K562 (cell line): ENCODE data around the gene COL11A2. TPM values are rescaled to one million over a fixed set of nuclear protein-coding genes. Genes with fewer than 3 reads are reported as not detected.

Source experiments
- ATAC-seq: fragments of 200-7000 bp; cut with Tn5 transposase; 3 replicates; pipeline ENCODE4 v1.9.1; 2020; ENCODE audit warnings: moderate library complexity
- BruUV-seq: library from RNA; stranded (reverse); fragments of 400-500 nt; replicated peaks from 2 replicates; lab custom pipeline; 2021; lab: Mats Ljungman, UMichigan
- CTCF ChIA-PET: fragments of 300-600 bp; formaldehyde crosslinking; extraction: SDS; loops from one replicate; lab custom pipeline; 2021; ENCODE audit warnings: low intra/inter-chr PET ratio; lab: Yijun Ruan, JAX
- POLR2A ChIA-PET: fragments of 300-600, 350-650 bp; sonication (Branson Sonifier 250); formaldehyde crosslinking; extraction: SDS; loops from one replicate; lab custom pipeline; 2021; ENCODE audit warnings: antibody characterized with exemption, inconsistent platforms; lab: Yijun Ruan, JAX
- DNase-seq, 4 experiments: peaks; one replicate each; pipeline versions ENCODE4 v3.0.0 to v3.0.0-alpha.2; 2011 to 2018; ENCODE audit warnings: low spot score in 3 of 4, mixed read lengths in 3 of 4; ENCODE audit errors: extremely low read depth in 1 of 4
- FAIRE-seq: peaks from 2 replicates; lab custom pipeline; 2011; peaks lifted over from hg19 to GRCh38; lab: Jason Lieb, UNC
- H2AFZ ChIP-seq: 2 replicates; pipeline ENCODE4 v1.6.0; 2011; ENCODE audit warnings: low read depth, low read length, control low read depth, inconsistent platforms
- H3K27ac ChIP-seq: fragments of 200-600 bp; 3 replicates; pipeline ENCODE4 v1.8.0; 2011; ENCODE audit warnings: low read depth, mild to moderate bottlenecking, control low read depth, inconsistent platforms, low read length, moderate library complexity, mixed read lengths; ENCODE audit errors: extremely low read depth
- H3K27me3 ChIP-seq, 2 experiments: fragments of 300-600 bp in 1 of 2; 2 replicates in 1 of 2; 3 replicates in 1 of 2; pipeline versions ENCODE4 v1.6.0 to v1.8.0; 2011; ENCODE audit warnings: inconsistent platforms in 2 of 2, low read length in 2 of 2, mild to moderate bottlenecking in 1 of 2, mixed read lengths in 1 of 2, moderate library complexity in 1 of 2; ENCODE audit not compliant: control insufficient read depth in 2 of 2, insufficient read depth in 2 of 2
- H3K36me3 ChIP-seq: fragments of 300-600 bp; 3 replicates; pipeline ENCODE4 v1.8.0; 2011; ENCODE audit warnings: mild to moderate bottlenecking, low read length, inconsistent platforms; ENCODE audit not compliant: control insufficient read depth, insufficient read depth
- H3K4me1 ChIP-seq, 2 experiments: fragments of 200-600 bp in 1 of 2; replicated peaks in 1 of 2; 2 replicates in 1 of 2; 3 replicates in 1 of 2; pipeline versions ENCODE4 v1.5.1 to v1.8.0; 2011; ENCODE audit warnings: inconsistent platforms in 2 of 2, low read length in 2 of 2, mild to moderate bottlenecking in 1 of 2, mixed read lengths in 1 of 2, moderate library complexity in 1 of 2; ENCODE audit not compliant: control insufficient read depth in 2 of 2, insufficient read depth in 2 of 2
- H3K4me2 ChIP-seq: 2 replicates; pipeline ENCODE4 v1.6.1; 2011; ENCODE audit warnings: low read length, control low read depth, inconsistent platforms, mixed read lengths; ENCODE audit not compliant: insufficient read depth
- H3K4me3 ChIP-seq: fragments of 200-600 bp; sonication (generic), shearing (Covaris generic); 2 replicates; pipeline ENCODE4 v1.5.1; 2016; ENCODE audit warnings: control low read depth, inconsistent platforms
- H3K79me2 ChIP-seq: fragments of 200-600 bp; 3 replicates; pipeline ENCODE4 v1.8.0; 2011; ENCODE audit warnings: low read length, inconsistent platforms; ENCODE audit not compliant: control insufficient read depth, insufficient read depth
- H3K9ac ChIP-seq, 2 experiments: 2 replicates each; pipeline versions ENCODE4 v1.6.0 to v1.6.1; 2011; ENCODE audit warnings: low read depth in 2 of 2, low read length in 2 of 2, control low read depth in 1 of 2, inconsistent platforms in 1 of 2, mild to moderate bottlenecking in 1 of 2, mixed read lengths in 1 of 2; ENCODE audit not compliant: insufficient read depth in 1 of 2
- H3K9me1 ChIP-seq: one replicate; pipeline ENCODE4 v1.6.0; 2011; ENCODE audit warnings: inconsistent platforms, mild to moderate bottlenecking, low read length, moderate library complexity; ENCODE audit not compliant: control insufficient read depth, insufficient read depth
- H3K9me3 ChIP-seq: replicated peaks from 2 replicates; pipeline ENCODE4 v1.5.1; 2011; ENCODE audit warnings: low read depth, low read length, inconsistent platforms; ENCODE audit not compliant: control insufficient read depth, insufficient read depth
- H4K20me1 ChIP-seq: replicated peaks from 2 replicates; pipeline ENCODE4 v1.6.1; 2011; ENCODE audit warnings: low read length, inconsistent platforms, mixed read lengths; ENCODE audit not compliant: control insufficient read depth, insufficient read depth
- ARID1B ChIP-seq: fragments of 450-650 bp; IDR thresholded peaks from 2 replicates; pipeline ENCODE4 v1.6.1; 2016; ENCODE audit warnings: antibody characterized with exemption, mild to moderate bottlenecking, inconsistent platforms
- SNIP1 ChIP-seq: fragments of 450-650 bp; IDR thresholded peaks from 2 replicates; pipeline ENCODE4 v1.7.1; 2017; ENCODE audit warnings: low read depth, mild to moderate bottlenecking
- USF2 ChIP-seq: sonication (generic); formaldehyde crosslinking; IDR thresholded peaks from 2 replicates; pipeline ENCODE4 v1.5.0; 2020; ENCODE audit warnings: missing genetic modification reagents
- ZBTB9 ChIP-seq: fragments of 450-650 bp; formaldehyde crosslinking; IDR thresholded peaks from 2 replicates; pipeline ENCODE4 v1.4.0; 2020; ENCODE audit warnings: mild to moderate bottlenecking, moderate library complexity
- ZNF146 ChIP-seq: IDR thresholded peaks from one replicate; pipeline ENCODE4 v1.6.1; 2018; ENCODE audit warnings: missing compliant biosample characterization; ENCODE audit not compliant: unreplicated experiment
- ZNF584 ChIP-seq: fragments of 200-800 bp; sonication (Bioruptor generic); IDR thresholded peaks from 2 replicates; pipeline ENCODE4 v1.6.1; 2016; ENCODE audit warnings: low read depth, mild to moderate bottlenecking, missing genetic modification characterization, missing compliant biosample characterization
- WGBS: fragments of 100-300 bp; shearing (Covaris generic); methylation state at CpG from one replicate; pipeline ENCODE4 v1.1.6; 2016; ENCODE audit warnings: low coverage, mixed read lengths; ENCODE audit not compliant: insufficient coverage; ENCODE audit errors: missing lambda C conversion rate; 5-methylcytosine and 5-hydroxymethylcytosine counted together
- in situ Hi-C: fragments of 300-500 bp; cut with MboI; formaldehyde crosslinking; loops from 4 replicates; pipeline ENCODE4 v1.15.0; 2018; ENCODE audit warnings: inconsistent platforms, mixed read lengths
- intact Hi-C: fragments of 100-400 bp; cut with micrococcal nuclease; formaldehyde crosslinking; loops from 2 replicates; pipeline ENCODE4 v1.14.2; 2022
- polyA plus RNA-seq, 8 experiments: library from polyadenylated mRNA; depleted of rRNA in 4 of 8; stranded (reverse) in 5 of 8; unstranded in 3 of 8; fragments of >200 nt; fragmentation: Nextera tagmentation in 2 of 8; fragmentation: Illumina TruSeq in 1 of 8; extraction: Ambion mirVana in 2 of 8; extraction: Trizol in 1 of 8; gene quantifications; 2 replicates each; pipeline versions ENCODE4 v1.2.1 to v1.2.3, GENCODE V29; 2011 to 2014; ENCODE audit warnings: inconsistent platforms in 1 of 8, missing spikeins in 1 of 8
- total RNA-seq, 7 experiments: library from RNA; depleted of rRNA in 6 of 7; stranded (reverse); fragments of >200 nt in 6 of 7; fragmentation: Illumina TruSeq in 2 of 7; extraction: Trizol in 2 of 7; gene quantifications; 2 replicates each; pipeline versions ENCODE4 v1.2.1 to v1.2.3, GENCODE V29; 2011 to 2021; ENCODE audit warnings: low replicate concordance in 1 of 7

COL11A2 gene
- total and polyA plus RNA-seq, 9 of the 15 experiments (the other 6 are each of a cell fraction or from before 2014, with no cell fraction given): 0.04 to 0.35 (median 0.09) TPM; not detected in 1

GRCh38 chr6:33217246-33217645 lies 25.0 kb upstream of the COL11A2 start:
- Histone ChIP-seq H3K36me3 (peaks cover under 1% of the 10 kb centered on the region; the same call in 1 of the 3 replicates), H2AFZ (no peak overlapping the region), H3K9ac (no peak overlapping the region), H3K4me1 (peaks cover 0 to 22% of the 10 kb centered on the region in 2 experiments; a peak in 2 of 5 replicates), H3K27ac (no peak overlapping the region), H3K27me3 (peaks cover 5 to 15% of the 10 kb centered on the region in 2 experiments; a peak in 4 of 5 replicates), H3K9me1 (no peaks in the 10 kb centered on the region), H4K20me1 (no peaks in the 10 kb centered on the region), H3K4me3 (no peak overlapping the region), H3K9me3 (no peaks in the 10 kb centered on the region), H3K79me2 (no peaks in the 10 kb centered on the region), H3K4me2 (no peak overlapping the region)
- no peak for ATAC-seq
- no peak for FAIRE-seq
- ChIA-PET CTCF (interaction anchor here (0.6 kb wide), 1 partner anchor 136 kb away, joined by 3 read pairs; no protein-coding TSS in a partner anchor), POLR2A (no interaction called here)
- TF ChIP-seq ZNF146 (CRISPR knock-in tag): no peak
- no peak for TF ChIP-seq ZNF584 (CRISPR knock-in tag)
- TF ChIP-seq ZBTB9 (CRISPR knock-in tag): no peak
- no peak for TF ChIP-seq USF2 (CRISPR knock-in tag)
- TF ChIP-seq ARID1B: no peak
- TF ChIP-seq SNIP1: no peak
- 11% methylated on average over 6 of the region's 6 CpGs for WGBS
- in situ Hi-C loops: no loop called here
- no TSS peak for BruUV-seq
- peak in 3 of 4 experiments; percentile 3 to 4 (median 4) for DNase-seq
- intact Hi-C loops: no loop called here
